ENCODE data around the gene PDE4D.

DNA sequence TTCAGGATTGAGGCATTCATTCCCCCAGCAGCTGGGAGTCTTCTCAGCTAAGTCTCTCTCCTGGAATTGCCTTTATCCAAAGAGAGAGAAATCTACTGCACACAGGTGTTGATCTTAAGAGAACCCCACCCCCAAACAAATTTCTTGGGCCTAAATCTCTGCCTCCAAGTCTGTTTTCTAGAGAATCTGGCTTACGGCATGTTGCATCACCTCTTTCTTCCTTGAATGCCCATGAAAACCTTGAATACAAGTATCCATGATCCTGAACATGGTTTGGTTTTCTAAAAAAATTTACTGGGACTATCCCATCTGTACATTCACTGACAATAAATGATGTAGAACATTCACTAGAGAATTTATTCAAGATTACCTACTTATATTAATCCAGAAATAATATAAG, 401.6 kb downstream of the PDE4D start:
- TF ChIP-seq, protein P1, sequence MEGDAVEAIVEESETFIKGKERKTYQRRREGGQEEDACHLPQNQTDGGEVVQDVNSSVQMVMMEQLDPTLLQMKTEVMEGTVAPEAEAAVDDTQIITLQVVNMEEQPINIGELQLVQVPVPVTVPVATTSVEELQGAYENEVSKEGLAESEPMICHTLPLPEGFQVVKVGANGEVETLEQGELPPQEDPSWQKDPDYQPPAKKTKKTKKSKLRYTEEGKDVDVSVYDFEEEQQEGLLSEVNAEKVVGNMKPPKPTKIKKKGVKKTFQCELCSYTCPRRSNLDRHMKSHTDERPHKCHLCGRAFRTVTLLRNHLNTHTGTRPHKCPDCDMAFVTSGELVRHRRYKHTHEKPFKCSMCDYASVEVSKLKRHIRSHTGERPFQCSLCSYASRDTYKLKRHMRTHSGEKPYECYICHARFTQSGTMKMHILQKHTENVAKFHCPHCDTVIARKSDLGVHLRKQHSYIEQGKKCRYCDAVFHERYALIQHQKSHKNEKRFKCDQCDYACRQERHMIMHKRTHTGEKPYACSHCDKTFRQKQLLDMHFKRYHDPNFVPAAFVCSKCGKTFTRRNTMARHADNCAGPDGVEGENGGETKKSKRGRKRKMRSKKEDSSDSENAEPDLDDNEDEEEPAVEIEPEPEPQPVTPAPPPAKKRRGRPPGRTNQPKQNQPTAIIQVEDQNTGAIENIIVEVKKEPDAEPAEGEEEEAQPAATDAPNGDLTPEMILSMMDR (IDR thresholded peaks at IDR 0.05) = no peak
- no peak for TF ChIP-seq ZFX (IDR thresholded peaks at IDR 0.05; ENCODE audit: borderline replicate concordance)

Data from 22Rv1 (cell line).